IMR-90 (cell line): ENCODE results near the gene SLC2A13. TPM values are rescaled to one million over a fixed set of nuclear protein-coding genes. Genes with fewer than 3 reads are reported as not detected.

ENCODE experiments used
- ATAC-seq: fragments of 200-7000 bp; cut with Tn5 transposase; 2 replicates; pipeline ENCODE4 v1.9.1; 2020; ENCODE audit warnings: low read depth, mild to moderate bottlenecking, moderate library complexity
- BruUV-seq: library from RNA; stranded (reverse); fragments of 400-500 nt; replicated peaks from 2 replicates; lab custom pipeline; 2021; lab: Mats Ljungman, UMichigan
- CTCF ChIA-PET: fragments of 300-600 bp; formaldehyde crosslinking; extraction: SDS; loops from one replicate; lab custom pipeline; 2021; ENCODE audit warnings: antibody characterized with exemption; lab: Yijun Ruan, JAX
- POLR2A ChIA-PET: fragments of 300-600 bp; sonication (Branson Sonifier 250); formaldehyde crosslinking; loops from one replicate; lab custom pipeline; 2022; ENCODE audit warnings: antibody characterized with exemption; ENCODE audit not compliant: unreplicated experiment; lab: Charles Lee
- DNase-seq: peaks from one replicate; pipeline ENCODE4 v3.0.0; 2013
- H2AFZ ChIP-seq: replicated peaks from 2 replicates; pipeline ENCODE3; 2013; ENCODE audit warnings: low read length, mild to moderate bottlenecking; ENCODE audit not compliant: poor library complexity
- H2AK5ac ChIP-seq: 2 replicates; pipeline ENCODE4 v1.6.1; 2013; ENCODE audit warnings: low read depth, low read length, inconsistent platforms
- H2AK9ac ChIP-seq: replicated peaks from 2 replicates; pipeline ENCODE3; 2013; ENCODE audit warnings: mild to moderate bottlenecking, low read depth, low read length, moderate library complexity; ENCODE audit not compliant: poor library complexity
- H2BK120ac ChIP-seq: 2 replicates; pipeline ENCODE4 v1.6.1; 2013; ENCODE audit warnings: low read depth, low read length, inconsistent platforms
- H2BK15ac ChIP-seq: 3 replicates; pipeline ENCODE4 v1.6.1; 2013; ENCODE audit warnings: low read depth, low read length, inconsistent platforms
- H2BK20ac ChIP-seq: 2 replicates; pipeline ENCODE4 v1.6.1; 2013; ENCODE audit warnings: low read depth, mild to moderate bottlenecking, inconsistent platforms, low read length, moderate library complexity
- H2BK5ac ChIP-seq: 2 replicates; pipeline ENCODE4 v1.6.1; 2013; ENCODE audit warnings: mild to moderate bottlenecking, low read depth, low read length, inconsistent platforms; ENCODE audit not compliant: poor library complexity, severe bottlenecking
- H3K14ac ChIP-seq: replicated peaks from 2 replicates; pipeline ENCODE4 v1.6.1; 2013; ENCODE audit warnings: low read depth, low read length, inconsistent platforms
- H3K18ac ChIP-seq: 2 replicates; pipeline ENCODE4 v1.6.1; 2013; ENCODE audit warnings: low read depth, low read length, control low read depth
- H3K23ac ChIP-seq: 2 replicates; pipeline ENCODE4 v1.6.1; 2013; ENCODE audit warnings: low read depth, low read length, inconsistent platforms
- H3K27ac ChIP-seq: 2 replicates; pipeline ENCODE4 v1.5.1; 2013; ENCODE audit warnings: mild to moderate bottlenecking, control low read depth, low read length; ENCODE audit not compliant: insufficient read depth
- H3K27me3 ChIP-seq: 2 replicates; pipeline ENCODE4 v1.6.1; 2013; ENCODE audit warnings: low read length; ENCODE audit not compliant: control insufficient read depth, insufficient read depth
- H3K36me3 ChIP-seq: 2 replicates; pipeline ENCODE4 v1.6.1; 2013; ENCODE audit warnings: low read length, mixed read lengths; ENCODE audit not compliant: control insufficient read depth, insufficient read depth
- H3K4ac ChIP-seq: 2 replicates; pipeline ENCODE4 v1.6.1; 2013; ENCODE audit warnings: low read depth, low read length, inconsistent platforms
- H3K4me1 ChIP-seq: 2 replicates; pipeline ENCODE4 v1.6.1; 2013; ENCODE audit warnings: low read length, mixed read lengths; ENCODE audit not compliant: control insufficient read depth, insufficient read depth
- H3K4me2 ChIP-seq: 2 replicates; pipeline ENCODE4 v1.6.1; 2013; ENCODE audit warnings: low read depth, mild to moderate bottlenecking, control low read depth, low read length, moderate library complexity
- H3K4me3 ChIP-seq: 2 replicates; pipeline ENCODE4 v1.5.1; 2013; ENCODE audit warnings: low read depth, mild to moderate bottlenecking, control low read depth, low read length, moderate library complexity; ENCODE audit not compliant: insufficient read depth
- H3K56ac ChIP-seq: 2 replicates; pipeline ENCODE4 v1.6.1; 2013; ENCODE audit warnings: low read length, inconsistent platforms; ENCODE audit not compliant: insufficient read depth; ENCODE audit errors: extremely low read depth
- H3K79me1 ChIP-seq, 2 experiments: 2 replicates each; pipeline ENCODE4 v1.6.1; 2013; ENCODE audit warnings: low read length in 2 of 2, inconsistent platforms in 1 of 2, low read depth in 1 of 2
- H3K9ac ChIP-seq: 2 replicates; pipeline ENCODE4 v1.6.1; 2013; ENCODE audit warnings: low read depth, low read length, control low read depth
- H3K9me1 ChIP-seq: 2 replicates; pipeline ENCODE4 v1.6.1; 2013; ENCODE audit warnings: low read length, inconsistent platforms; ENCODE audit not compliant: insufficient read depth
- H3K9me3 ChIP-seq: 2 replicates; pipeline ENCODE4 v1.6.1; 2013; ENCODE audit warnings: low read length; ENCODE audit not compliant: control insufficient read depth, insufficient read depth
- H4K20me1 ChIP-seq: 2 replicates; pipeline ENCODE4 v1.6.1; 2013; ENCODE audit warnings: low read length, inconsistent platforms; ENCODE audit not compliant: insufficient read depth
- H4K5ac ChIP-seq: 2 replicates; pipeline ENCODE4 v1.6.1; 2013; ENCODE audit warnings: mild to moderate bottlenecking, low read depth, low read length, control low read depth
- H4K8ac ChIP-seq, 2 experiments: 2 replicates each; pipeline ENCODE4 v1.6.1; 2013; ENCODE audit warnings: low read depth in 2 of 2, low read length in 2 of 2, control low read depth in 1 of 2, inconsistent platforms in 1 of 2
- H4K91ac ChIP-seq: 2 replicates; pipeline ENCODE4 v1.6.1; 2013; ENCODE audit warnings: low read depth, low read length, inconsistent platforms; ENCODE audit not compliant: insufficient read depth
- BHLHE40 ChIP-seq: fragments of 150-350 bp; IDR thresholded peaks from 2 replicates; pipeline ENCODE4 v1.6.1; 2016; ENCODE audit warnings: mild to moderate bottlenecking, low read depth, low read length
- CEBPB ChIP-seq: IDR thresholded peaks from 2 replicates; pipeline ENCODE4 v1.6.1; 2012; ENCODE audit warnings: low read depth, low read length, improper control_type of control experiment
- CHD1 ChIP-seq: IDR thresholded peaks from 2 replicates; pipeline ENCODE4 v1.6.1; 2012; ENCODE audit warnings: low read depth, low read length, improper control_type of control experiment
- CTCF ChIP-seq: conservative IDR thresholded peaks from 2 replicates; pipeline ENCODE4 v1.5.1; 2012; ENCODE audit warnings: mild to moderate bottlenecking, low read depth, low read length, improper control_type of control experiment
- ELK1 ChIP-seq: fragments of 150-350 bp; IDR thresholded peaks from 2 replicates; pipeline ENCODE4 v1.6.1; 2016; ENCODE audit warnings: low read depth, mild to moderate bottlenecking, low read length, moderate library complexity, borderline replicate concordance
- FOS ChIP-seq: fragments of 150-350 bp; IDR thresholded peaks from 2 replicates; pipeline ENCODE4 v1.6.1; 2016; ENCODE audit warnings: low read depth, low read length
- MAFK ChIP-seq: IDR thresholded peaks from 2 replicates; pipeline ENCODE4 v1.6.1; 2012; ENCODE audit warnings: low read depth, low read length, improper control_type of control experiment
- MAZ ChIP-seq: IDR thresholded peaks from 2 replicates; pipeline ENCODE4 v1.6.1; 2012; ENCODE audit warnings: low read depth, mild to moderate bottlenecking, low read length, improper control_type of control experiment, moderate library complexity, borderline replicate concordance
- MXI1 ChIP-seq: IDR thresholded peaks from 2 replicates; pipeline ENCODE4 v1.6.1; 2012; ENCODE audit warnings: low read depth, mild to moderate bottlenecking, low read length, moderate library complexity, borderline replicate concordance
- NFE2L2 ChIP-seq: fragments of 150-350 bp; IDR thresholded peaks from 2 replicates; pipeline ENCODE4 v1.6.1; 2016; ENCODE audit warnings: low read depth, mild to moderate bottlenecking, low read length
- POLR2A ChIP-seq: IDR thresholded peaks from 2 replicates; pipeline ENCODE4 v1.6.1; 2012; ENCODE audit warnings: mild to moderate bottlenecking, low read depth, low read length
- RAD21 ChIP-seq: IDR thresholded peaks from 2 replicates; pipeline ENCODE4 v1.6.1; 2012; ENCODE audit warnings: low read length, improper control_type of control experiment
- RCOR1 ChIP-seq: IDR thresholded peaks from 2 replicates; pipeline ENCODE4 v1.6.1; 2012; ENCODE audit warnings: mild to moderate bottlenecking, low read length, improper control_type of control experiment; ENCODE audit not compliant: insufficient replicate concordance
- WGBS, 2 experiments: methylation state at CpG; one replicate each; pipeline versions ENCODE4 v1.1.5 to v1.1.7; 2013; ENCODE audit warnings: missing lambda C conversion rate in 2 of 2; ENCODE audit not compliant: insufficient read length in 1 of 2; ENCODE audit errors: extremely low coverage in 2 of 2; 5-methylcytosine and 5-hydroxymethylcytosine counted together
- dilution Hi-C: fragments of 300-500 bp; cut with HindIII; formaldehyde crosslinking; loops from one replicate; pipeline ENCODE4 v1.14.3; 2018; ENCODE audit warnings: low sequenced_read_pairs; ENCODE audit not compliant: unreplicated experiment
- in situ Hi-C: fragments of 300-500 bp; cut with MboI; formaldehyde crosslinking; loops from 3 replicates; pipeline ENCODE4 v1.14.3; 2019; ENCODE audit warnings: low sequenced_read_pairs, inconsistent platforms, mixed read lengths
- intact Hi-C: fragments of 100-400 bp; cut with micrococcal nuclease; formaldehyde crosslinking; loops from 2 replicates; pipeline ENCODE4 v1.10.0; 2022
- polyA plus RNA-seq, 3 experiments: library from polyadenylated mRNA; depleted of rRNA; stranded (reverse); fragments of >200 nt; gene quantifications; 2 replicates each; pipeline ENCODE4 v1.2.3, GENCODE V29; 2012; ENCODE audit warnings: low replicate concordance in 1 of 3
- total RNA-seq: library from RNA; depleted of rRNA; stranded (reverse); fragments of >200 nt; gene quantifications from 2 replicates; pipeline ENCODE4 v1.2.3, GENCODE V29; 2012

Gene SLC2A13
- total and polyA plus RNA-seq, 2 of the 4 experiments (the other 2 are of a cell fraction): 1.5 to 3.9 TPM

GRCh38 chr12:39830852-39831520, 274.9 kb downstream of the SLC2A13 start:
- Histone ChIP-seq H3K79me1 (no peaks in the 10 kb centered on the region), H3K27me3 (no peaks in the 10 kb centered on the region), H2AK9ac (no peak overlapping the region), H3K14ac (no peak overlapping the region), H3K4me1 (no peaks in the 10 kb centered on the region), H4K20me1 (no peaks in the 10 kb centered on the region), H3K9me1 (no peaks in the 10 kb centered on the region), H2BK120ac (no peak overlapping the region), H2BK5ac (no peak overlapping the region), H2BK20ac (no peak overlapping the region), H3K9ac (no peak overlapping the region), H3K4me2 (no peak overlapping the region), H2AFZ (no peak overlapping the region), H4K5ac (no peak overlapping the region), H3K4me3 (no peak overlapping the region), H2BK15ac (no peak overlapping the region), H4K8ac (no peak overlapping the region), H3K9me3 (no peaks in the 10 kb centered on the region), H3K4ac (no peak overlapping the region), H3K36me3 (no peaks in the 10 kb centered on the region), H2AK5ac (no peak overlapping the region), H3K56ac (no peak overlapping the region; the same call in 1 of the 2 replicates), H3K23ac (no peak overlapping the region), H3K27ac (no peak overlapping the region), H3K18ac (no peak overlapping the region), H4K91ac (no peak overlapping the region)
- POLR2A ChIA-PET: no interaction called here
- in situ Hi-C loops (no loop called here), intact Hi-C loops (no loop called here), dilution Hi-C loops (no loop called here)
- no TSS peak for BruUV-seq
- TF ChIP-seq NFE2L2 (no peak), FOS (no peak), BHLHE40 (no peak), MXI1 (no peak), ELK1 (no peak), RCOR1 (no peak), POLR2A (no peak), MAFK (no peak), MAZ (no peak), RAD21 (no peak), CTCF (no peak), CHD1 (no peak), CEBPB (no peak)
- CTCF ChIA-PET: no interaction called here
- DNase-seq: no peak
- no peak for ATAC-seq
- 80% methylated on average over 1 of the region's 5 CpGs; no CpG with 5 or more reads in 1 of the 2 experiments for WGBS, 2 experiments
